SK-N-SH (cell line): ENCODE results near the gene TRAPPC2L. TPM values are rescaled to one million over a fixed set of nuclear protein-coding genes. Genes with fewer than 3 reads are reported as not detected.
A peak's percentile ranks its signal among the peaks of the same experiment; 100 is the strongest.

Experiments
- CTCF ChIA-PET: fragments of 300-600, 350-600 bp; formaldehyde crosslinking; extraction: SDS; loops from one replicate; lab custom pipeline; 2021; lab: Yijun Ruan, JAX
- POLR2A ChIA-PET: fragments of 350-600 bp; sonication (Branson Sonifier 250); formaldehyde crosslinking; extraction: SDS; loops from one replicate; lab custom pipeline; 2020; ENCODE audit warnings: antibody characterized with exemption, inconsistent platforms; lab: Yijun Ruan, JAX
- DNase-seq: peaks from one replicate; pipeline ENCODE4 v3.0.0; 2012
- H2AFZ ChIP-seq: fragments of 200-600 bp; sonication (generic); 2 replicates; pipeline ENCODE4 v1.8.1; 2016; ENCODE audit warnings: antibody characterized with exemption, mild to moderate bottlenecking, low read depth
- H3F3A ChIP-seq: fragments of 200-600 bp; sonication (generic); replicated peaks from 2 replicates; pipeline ENCODE3; 2016; ENCODE audit warnings: antibody characterized with exemption, mild to moderate bottlenecking; ENCODE audit not compliant: insufficient read depth
- H3K27ac ChIP-seq, 2 experiments: fragments of 200-500 bp in 1 of 2; fragments of 200-600 bp in 1 of 2; sonication (Bioruptor generic) in 1 of 2; sonication (generic), shearing (Covaris generic) in 1 of 2; 2 replicates each; pipeline versions ENCODE4 v1.5.1 to v1.6.1; 2014 to 2016; ENCODE audit warnings: low read depth in 2 of 2, inconsistent platforms in 1 of 2, low read length in 1 of 2, mild to moderate bottlenecking in 1 of 2, mixed read lengths in 1 of 2
- H3K27me3 ChIP-seq: fragments of 200-600 bp; sonication (generic), shearing (Covaris generic); 2 replicates; pipeline ENCODE4 v1.6.1; 2016; ENCODE audit warnings: mixed run types; ENCODE audit not compliant: insufficient read depth
- H3K36me3 ChIP-seq, 2 experiments: fragments of 200-500 bp in 1 of 2; fragments of 200-600 bp in 1 of 2; sonication (Bioruptor generic) in 1 of 2; sonication (generic) in 1 of 2; replicated peaks in 1 of 2; 2 replicates each; pipeline versions ENCODE3 to v1.5.1; 2014 to 2016; ENCODE audit warnings: low read length in 1 of 2, mild to moderate bottlenecking in 1 of 2; ENCODE audit not compliant: insufficient read depth in 2 of 2, control insufficient read depth in 1 of 2
- H3K4me1 ChIP-seq, 2 experiments: fragments of 200-500 bp in 1 of 2; fragments of 200-600 bp in 1 of 2; sonication (Bioruptor generic) in 1 of 2; sonication (generic), shearing (Covaris generic) in 1 of 2; 2 replicates each; pipeline versions ENCODE4 v1.5.1 to v1.6.1; 2014 to 2016; ENCODE audit warnings: low read depth in 1 of 2, low read length in 1 of 2, mixed run types in 1 of 2; ENCODE audit not compliant: insufficient read depth in 2 of 2, control insufficient read depth in 1 of 2
- H3K4me2 ChIP-seq: fragments of 200-600 bp; sonication (generic), shearing (Covaris generic); 2 replicates; pipeline ENCODE4 v1.6.1; 2017; ENCODE audit warnings: mixed run types
- H3K4me3 ChIP-seq, 2 experiments: fragments of 200-500 bp in 1 of 2; fragments of 200-600 bp in 1 of 2; sonication (Bioruptor generic) in 1 of 2; sonication (generic), shearing (Covaris generic) in 1 of 2; 2 replicates each; pipeline versions ENCODE4 v1.5.1 to v1.8.1; 2014 to 2016; ENCODE audit warnings: low read depth in 2 of 2, inconsistent platforms in 1 of 2, low read length in 1 of 2, mild to moderate bottlenecking in 1 of 2, mixed read lengths in 1 of 2, moderate library complexity in 1 of 2
- H3K79me2 ChIP-seq: fragments of 200-600 bp; sonication (generic); 2 replicates; pipeline ENCODE4 v1.8.1; 2017; ENCODE audit warnings: mild to moderate bottlenecking; ENCODE audit not compliant: insufficient read depth
- H3K9ac ChIP-seq: fragments of 200-600 bp; sonication (generic); 2 replicates; pipeline ENCODE4 v1.6.1; 2017; ENCODE audit warnings: mixed run types
- H3K9me2 ChIP-seq: fragments of 200-600 bp; sonication (generic); 2 replicates; pipeline ENCODE4 v1.6.1; 2017; ENCODE audit warnings: mixed run types
- H3K9me3 ChIP-seq: fragments of 200-600 bp; sonication (generic); 2 replicates; pipeline ENCODE4 v1.6.1; 2017; ENCODE audit warnings: mixed run types, mild to moderate bottlenecking, moderate library complexity
- H4K20me1 ChIP-seq: fragments of 200-600 bp; sonication (generic); 2 replicates; pipeline ENCODE4 v1.6.1; 2017; ENCODE audit warnings: mild to moderate bottlenecking, mixed run types; ENCODE audit not compliant: insufficient read depth
- EZH2phosphoT487 ChIP-seq: fragments of 200-600 bp; sonication (generic); IDR thresholded peaks from 2 replicates; pipeline ENCODE4 v1.6.1; 2017; ENCODE audit warnings: low read depth, mixed run types, mild to moderate bottlenecking, antibody characterized with exemption, moderate library complexity, borderline replicate concordance
- FOSL2 ChIP-seq: IDR thresholded peaks from 2 replicates; pipeline ENCODE4 v1.4.0; 2012; ENCODE audit warnings: low read depth, mild to moderate bottlenecking, moderate library complexity, borderline replicate concordance
- IRF3 ChIP-seq: fragments of 150-350 bp; IDR thresholded peaks from 2 replicates; pipeline ENCODE4 v1.6.1; 2016; ENCODE audit warnings: mild to moderate bottlenecking, low read depth, low read length
- MAX ChIP-seq: IDR thresholded peaks from 2 replicates; pipeline ENCODE4 v1.4.0; 2012; ENCODE audit warnings: low read depth
- MEF2A ChIP-seq: IDR thresholded peaks from 2 replicates; pipeline ENCODE4 v1.4.0; 2012; ENCODE audit warnings: low read depth, borderline replicate concordance
- NFIC ChIP-seq: IDR thresholded peaks from 2 replicates; pipeline ENCODE4 v1.4.0; 2012; ENCODE audit warnings: borderline replicate concordance
- RAD21 ChIP-seq: IDR thresholded peaks from 2 replicates; pipeline ENCODE4 v1.6.1; 2012; ENCODE audit warnings: mild to moderate bottlenecking, low read length
- RXRA ChIP-seq: IDR thresholded peaks from 2 replicates; pipeline ENCODE4 v1.4.0; 2012; ENCODE audit warnings: low read depth, mild to moderate bottlenecking, borderline replicate concordance
- SMC3 ChIP-seq: IDR thresholded peaks from 2 replicates; pipeline ENCODE4 v1.6.1; 2012; ENCODE audit warnings: low read depth, low read length, improper control_type of control experiment
- WGBS: methylation state at CpG from one replicate; pipeline ENCODE4 v1.1.6; 2017; ENCODE audit warnings: low lambda C conversion rate; 5-methylcytosine and 5-hydroxymethylcytosine counted together
- polyA plus RNA-seq, 3 experiments: library from polyadenylated mRNA; depleted of rRNA; stranded (reverse); fragments of >200 nt; gene quantifications; 2 replicates each; pipeline ENCODE4 v1.2.3, GENCODE V29; 2012
- TF ChIP-seq, protein P1 (sequence below): IDR thresholded peaks from 2 replicates; pipeline ENCODE4 v1.4.0; 2012; ENCODE audit warnings: low read depth, borderline replicate concordance
- TF ChIP-seq, protein P2 (sequence below): fragments of 200-600 bp; sonication (generic); IDR thresholded peaks from 2 replicates; pipeline ENCODE4 v1.6.1; 2017; ENCODE audit warnings: antibody characterized with exemption, mild to moderate bottlenecking, moderate library complexity

The TRAPPC2L gene
- polyA plus RNA-seq, 1 of the 3 experiments (the other 2 are of a cell fraction): 73.9 TPM

- Histone ChIP-seq H3K79me2 (no peaks in the 10 kb centered on the region), H3F3A (no peaks in the 10 kb centered on the region), H3K9me3 (no peaks in the 10 kb centered on the region), H3K9me2 (no peaks in the 10 kb centered on the region), H3K36me3 (no peaks in the 10 kb centered on the region), H3K27me3 (peaks cover 95% of the 10 kb centered on the region), H3K27ac (no peak overlapping the region), H3K4me1 (peaks cover 0 to 3% of the 10 kb centered on the region in 2 experiments; a peak in 1 of 4 replicates), H4K20me1 (0 out of 2 replicates have a peak, but pooled peaks cover 3% of the 10 kb centered on the region), H3K9ac (no peak overlapping the region), H3K4me3 (no peak overlapping the region), H3K4me2 (no peak overlapping the region), H2AFZ (no peak overlapping the region)
- WGBS: 38% methylated on average over 22 of the region's 22 CpGs
- POLR2A ChIA-PET: no interaction called here
- CTCF ChIA-PET: interaction anchor here (3.8 kb wide), 1 partner anchor 18 kb away, joined by 17 read pairs; the partner anchor contains the start of genes GALNS and TRAPPC2L
- DNase-seq: no peak
- TF ChIP-seq NFIC (no peak), EZH2phosphoT487 (peak; percentile 51; the same call in 1 of the 2 replicates)
Measured at GRCh38 chr16:88875703-88876234, 18.8 kb downstream of the TRAPPC2L start.

DNA sequence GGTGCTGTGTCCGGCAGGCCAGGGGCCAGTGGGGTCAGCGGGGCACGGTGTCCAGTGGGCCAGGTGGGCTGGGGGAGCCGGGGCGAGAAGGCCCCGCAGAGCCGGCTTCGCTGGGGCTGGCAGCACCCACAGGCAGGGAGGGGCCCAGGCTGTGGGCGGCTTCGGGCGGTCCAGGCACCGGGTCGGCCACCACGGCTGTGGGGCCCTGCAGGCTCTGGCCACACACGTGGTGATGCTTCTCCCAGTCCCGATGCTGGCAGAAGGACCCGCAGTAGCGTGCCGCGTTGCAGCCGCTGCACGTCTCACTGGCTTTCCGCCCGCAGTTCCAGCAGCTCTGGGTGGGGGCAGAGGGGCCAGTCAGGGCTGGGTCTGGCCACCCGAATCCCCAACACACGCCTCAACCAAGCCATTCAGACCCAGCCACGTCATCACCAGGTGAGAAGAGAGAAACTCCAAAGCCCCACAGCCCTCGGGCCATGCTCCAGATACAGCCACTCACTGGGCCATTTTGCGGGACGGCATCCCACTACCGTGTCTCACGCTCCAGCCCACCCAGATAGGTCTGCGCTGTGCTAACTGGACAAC, 20.1 kb downstream of the TRAPPC2L start:
- H3K4me1 ChIP-seq: peaks cover 0 to 3% of the 10 kb centered on the region in 2 experiments; a peak in 1 of 4 replicates
- 8% methylated on average over 7 of the region's 33 CpGs for WGBS
- no peaks in the 10 kb centered on the region for H3F3A ChIP-seq
- POLR2A ChIA-PET: no interaction called here
- H4K20me1 ChIP-seq: 0 out of 2 replicates have a peak, but pooled peaks cover 3% of the 10 kb centered on the region
- peaks cover 95% of the 10 kb centered on the region for H3K27me3 ChIP-seq
- peak; percentile 69 for DNase-seq
- H2AFZ ChIP-seq: no peak overlapping the region
- H3K27ac ChIP-seq: no peak overlapping the region
- H3K9me2 ChIP-seq: no peaks in the 10 kb centered on the region
- no peak for TF ChIP-seq NFIC
- no peak for TF ChIP-seq SMC3
- 0 out of 2 replicates have a peak, but pooled peaks have one; percentile 32 for TF ChIP-seq EZH2phosphoT487
- TF ChIP-seq MAX: no peak
- TF ChIP-seq, protein P1, sequence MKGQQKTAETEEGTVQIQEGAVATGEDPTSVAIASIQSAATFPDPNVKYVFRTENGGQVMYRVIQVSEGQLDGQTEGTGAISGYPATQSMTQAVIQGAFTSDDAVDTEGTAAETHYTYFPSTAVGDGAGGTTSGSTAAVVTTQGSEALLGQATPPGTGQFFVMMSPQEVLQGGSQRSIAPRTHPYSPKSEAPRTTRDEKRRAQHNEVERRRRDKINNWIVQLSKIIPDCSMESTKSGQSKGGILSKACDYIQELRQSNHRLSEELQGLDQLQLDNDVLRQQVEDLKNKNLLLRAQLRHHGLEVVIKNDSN: no peak
- H3K36me3 ChIP-seq: no peaks in the 10 kb centered on the region
- H3K4me3 ChIP-seq: no peak overlapping the region
- CTCF ChIA-PET: interaction anchor here (0.8 to 1.2 kb wide), 3 partner anchors 62 to 290 kb away, joined by 3 to 4 read pairs (median 3); no protein-coding TSS in a partner anchor
- no peak overlapping the region for H3K9ac ChIP-seq
- H3K79me2 ChIP-seq: no peaks in the 10 kb centered on the region
- no peaks in the 10 kb centered on the region for H3K9me3 ChIP-seq
- no peak overlapping the region for H3K4me2 ChIP-seq

GRCh38 chr16:88877564-88878289, 20.8 kb downstream of the TRAPPC2L start:
- no peak overlapping the region for H3K4me3 ChIP-seq
- 18% methylated on average over 8 of the region's 20 CpGs for WGBS
- H2AFZ ChIP-seq: no peak overlapping the region
- no peak for DNase-seq
- H3K27ac ChIP-seq: no peak overlapping the region
- no peaks in the 10 kb centered on the region for H3K9me2 ChIP-seq
- no peaks in the 10 kb centered on the region for H3K9me3 ChIP-seq
- no peaks in the 10 kb centered on the region for H3F3A ChIP-seq
- no peak overlapping the region for H3K4me2 ChIP-seq
- 0 out of 2 replicates have a peak, but pooled peaks cover 3% of the 10 kb centered on the region for H4K20me1 ChIP-seq
- ChIA-PET CTCF (interaction anchor here (1.0 to 1.2 kb wide), 3 partner anchors 10 to 290 kb away, joined by 3 read pairs; no protein-coding TSS in a partner anchor), POLR2A (interaction anchor here (0.6 kb wide), 1 partner anchor 1547 kb away, joined by 3 read pairs; no protein-coding TSS in a partner anchor)
- no peaks in the 10 kb centered on the region for H3K79me2 ChIP-seq
- H3K4me1 ChIP-seq: peaks cover 0 to 3% of the 10 kb centered on the region in 2 experiments; a peak in 1 of 4 replicates
- no peaks in the 10 kb centered on the region for H3K36me3 ChIP-seq
- H3K27me3 ChIP-seq: peaks cover 97% of the 10 kb centered on the region
- H3K9ac ChIP-seq: no peak overlapping the region
- no peak for TF ChIP-seq IRF3
- TF ChIP-seq, protein P2, sequence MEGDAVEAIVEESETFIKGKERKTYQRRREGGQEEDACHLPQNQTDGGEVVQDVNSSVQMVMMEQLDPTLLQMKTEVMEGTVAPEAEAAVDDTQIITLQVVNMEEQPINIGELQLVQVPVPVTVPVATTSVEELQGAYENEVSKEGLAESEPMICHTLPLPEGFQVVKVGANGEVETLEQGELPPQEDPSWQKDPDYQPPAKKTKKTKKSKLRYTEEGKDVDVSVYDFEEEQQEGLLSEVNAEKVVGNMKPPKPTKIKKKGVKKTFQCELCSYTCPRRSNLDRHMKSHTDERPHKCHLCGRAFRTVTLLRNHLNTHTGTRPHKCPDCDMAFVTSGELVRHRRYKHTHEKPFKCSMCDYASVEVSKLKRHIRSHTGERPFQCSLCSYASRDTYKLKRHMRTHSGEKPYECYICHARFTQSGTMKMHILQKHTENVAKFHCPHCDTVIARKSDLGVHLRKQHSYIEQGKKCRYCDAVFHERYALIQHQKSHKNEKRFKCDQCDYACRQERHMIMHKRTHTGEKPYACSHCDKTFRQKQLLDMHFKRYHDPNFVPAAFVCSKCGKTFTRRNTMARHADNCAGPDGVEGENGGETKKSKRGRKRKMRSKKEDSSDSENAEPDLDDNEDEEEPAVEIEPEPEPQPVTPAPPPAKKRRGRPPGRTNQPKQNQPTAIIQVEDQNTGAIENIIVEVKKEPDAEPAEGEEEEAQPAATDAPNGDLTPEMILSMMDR: no peak
- TF ChIP-seq RAD21: no peak
- TF ChIP-seq MEF2A: no peak
- no peak for TF ChIP-seq FOSL2
- TF ChIP-seq RXRA: no peak
- TF ChIP-seq SMC3: no peak
- TF ChIP-seq MAX: no peak
